Lower lobe of right lung (tissue), 2 donors: ENCODE results near the gene ZBED1. TPM values are rescaled to one million over a fixed set of nuclear protein-coding genes. Genes with fewer than 3 reads are reported as not detected.

ENCODE experiments used
- ATAC-seq, 2 donors: fragments of 200-7000 bp; cut with Tn5 transposase; one replicate each; pipeline ENCODE4 v1.9.1; 2020 to 2022; ENCODE audit warnings: mild to moderate bottlenecking in 2 of 2, moderate library complexity in 2 of 2
- DNase-seq: peaks from one replicate; pipeline ENCODE4 v3.0.0-alpha.2; 2020
- H3K27ac ChIP-seq: fragments of 200-600 bp; one replicate; pipeline ENCODE4 v1.8.0; 2022
- H3K27me3 ChIP-seq: fragments of 200-600 bp; one replicate; pipeline ENCODE4 v1.8.0; 2022; ENCODE audit warnings: low read depth
- H3K36me3 ChIP-seq: fragments of 200-600 bp; one replicate; pipeline ENCODE4 v1.8.0; 2022; ENCODE audit warnings: mild to moderate bottlenecking
- H3K4me1 ChIP-seq: fragments of 200-600 bp; one replicate; pipeline ENCODE4 v1.8.0; 2022
- H3K4me3 ChIP-seq: fragments of 200-600 bp; one replicate; pipeline ENCODE4 v1.8.0; 2022; ENCODE audit warnings: mild to moderate bottlenecking
- H3K9me3 ChIP-seq: fragments of 200-600 bp; one replicate; pipeline ENCODE4 v1.8.0; 2022
- CTCF ChIP-seq: fragments of 200-600 bp; IDR thresholded peaks from one replicate; pipeline ENCODE4 v1.8.0; 2022; ENCODE audit warnings: antibody characterized with exemption, mild to moderate bottlenecking
- intact Hi-C: fragments of 100-400 bp; cut with DNase I; formaldehyde crosslinking; loops from one replicate; pipeline ENCODE4 v1.11.0; 2022
- total RNA-seq: library from RNA; stranded (reverse); fragmentation: NEBNext Ultra II Directional; extraction: Animal tissue kit (Norgen Biotek cat#: 25700); gene quantifications from one replicate; pipeline ENCODE4 v1.2.1, GENCODE V29; 2021
- donor health status: DM: no; HTN: yes; CAD: no; lungs with severe emphysema.

ZBED1 gene
- total RNA-seq, 1 donor from 2014 or later: 46.3 TPM

GRCh38 chrX:2490634-2491033, 10.1 kb downstream of the ZBED1 start:
- Histone ChIP-seq H3K4me1 (no peaks in the 10 kb centered on the region), H3K9me3 (no peaks in the 10 kb centered on the region), H3K4me3 (no peak overlapping the region), H3K27me3 (no peaks in the 10 kb centered on the region), H3K27ac (no peak overlapping the region), H3K36me3 (peaks cover 57% of the 10 kb centered on the region)
- DNase-seq (no peak), ATAC-seq (no peak)
- intact Hi-C loops: no loop called here
- TF ChIP-seq CTCF: no peak

GRCh38 chrX:2489446-2490445, 11.0 kb downstream of the ZBED1 start:
- no peak for ATAC-seq
- Histone ChIP-seq H3K27me3 (no peaks in the 10 kb centered on the region), H3K4me1 (no peaks in the 10 kb centered on the region), H3K4me3 (no peak overlapping the region), H3K9me3 (no peaks in the 10 kb centered on the region), H3K36me3 (peaks cover 52% of the 10 kb centered on the region), H3K27ac (no peak overlapping the region)
- DNase-seq: no peak
- intact Hi-C loops: no loop called here
- no peak for TF ChIP-seq CTCF

GRCh38 chrX:2488621-2489285, 12.0 kb downstream of the ZBED1 start:
- peaks cover 53% of the 10 kb centered on the region for H3K36me3 ChIP-seq

GRCh38 chrX:2487366-2487765, 13.4 kb downstream of the ZBED1 start:
- Histone ChIP-seq H3K4me1 (no peaks in the 10 kb centered on the region), H3K27ac (no peak overlapping the region), H3K27me3 (no peaks in the 10 kb centered on the region), H3K9me3 (no peaks in the 10 kb centered on the region), H3K4me3 (no peak overlapping the region), H3K36me3 (peaks cover 54% of the 10 kb centered on the region)
- intact Hi-C loops: no loop called here
- DNase-seq (no peak), ATAC-seq (no peak)
- TF ChIP-seq CTCF: no peak

More at GRCh38 chrX:2488621-2489285, 12.0 kb downstream of the ZBED1 start:
- DNase-seq (no peak), ATAC-seq (no peak)
- Histone ChIP-seq H3K9me3 (no peaks in the 10 kb centered on the region), H3K27ac (no peak overlapping the region), H3K27me3 (no peaks in the 10 kb centered on the region), H3K4me3 (no peak overlapping the region), H3K4me1 (no peaks in the 10 kb centered on the region)
- intact Hi-C loops: no loop called here
- no peak for TF ChIP-seq CTCF

GRCh38 chrX:2486476-2487133, 14.2 kb downstream of the ZBED1 start:
- Histone ChIP-seq H3K4me1 (no peaks in the 10 kb centered on the region), H3K36me3 (peaks cover 54% of the 10 kb centered on the region), H3K27me3 (no peaks in the 10 kb centered on the region), H3K9me3 (no peaks in the 10 kb centered on the region), H3K27ac (no peak overlapping the region), H3K4me3 (no peak overlapping the region)
- intact Hi-C loops: no loop called here
- TF ChIP-seq CTCF: no peak
- ATAC-seq (no peak), DNase-seq (no peak)
